HepG2 (cell line): ENCODE results near the gene KRTAP9-2. TPM values are rescaled to one million over a fixed set of nuclear protein-coding genes. Genes with fewer than 3 reads are reported as not detected.
A peak's percentile ranks its signal among the peaks of the same experiment; 100 is the strongest.

ENCODE experiments used
- ATAC-seq: fragments of 200-7000 bp; cut with Tn5 transposase; 3 replicates; pipeline ENCODE4 v1.9.1; 2020; ENCODE audit warnings: mild to moderate bottlenecking, moderate library complexity
- BruUV-seq: library from RNA; stranded (reverse); fragments of 400-500 nt; replicated peaks from 2 replicates; lab custom pipeline; 2021; lab: Mats Ljungman, UMichigan
- CTCF ChIA-PET: fragments of 300-600 bp; formaldehyde crosslinking; extraction: SDS; loops from one replicate; lab custom pipeline; 2021; ENCODE audit warnings: low total read pairs, inconsistent platforms, low intra/inter-chr PET ratio; lab: Yijun Ruan, JAX
- POLR2A ChIA-PET: fragments of 350-600 bp; sonication (Branson Sonifier 250); formaldehyde crosslinking; loops from one replicate; lab custom pipeline; 2020; ENCODE audit warnings: antibody characterized with exemption, inconsistent platforms; lab: Yijun Ruan, JAX
- DNase-seq: peaks from one replicate; pipeline ENCODE4 v3.0.0-alpha.2; 2015; ENCODE audit warnings: low spot score
- FAIRE-seq: peaks from 3 replicates; lab custom pipeline; 2011; peaks lifted over from hg19 to GRCh38; lab: Jason Lieb, UNC
- H2AFZ ChIP-seq: one replicate; pipeline ENCODE4 v1.6.1; 2011; ENCODE audit warnings: low read length, inconsistent platforms
- H3K27ac ChIP-seq: fragments of 300-600 bp; 3 replicates; pipeline ENCODE4 v1.8.0; 2011; ENCODE audit warnings: mixed run types, mild to moderate bottlenecking, mixed read lengths, low read length, inconsistent platforms; ENCODE audit not compliant: insufficient read depth; ENCODE audit errors: extremely low read length
- H3K27me3 ChIP-seq, 2 experiments: fragments of 200-600 bp in 1 of 2; 2 replicates in 1 of 2; 3 replicates in 1 of 2; pipeline versions ENCODE4 v1.6.0 to v1.8.0; 2011; ENCODE audit warnings: low read length in 2 of 2, mild to moderate bottlenecking in 2 of 2, moderate library complexity in 2 of 2, inconsistent platforms in 1 of 2; ENCODE audit not compliant: insufficient read depth in 2 of 2, control insufficient read depth in 1 of 2
- H3K36me3 ChIP-seq, 2 experiments: fragments of 200-600 bp in 1 of 2; replicated peaks in 1 of 2; 2 replicates in 1 of 2; 3 replicates in 1 of 2; pipeline versions ENCODE4 v1.5.1 to v1.8.0; 2011; ENCODE audit warnings: low read length in 2 of 2, inconsistent platforms in 1 of 2; ENCODE audit not compliant: insufficient read depth in 2 of 2, control insufficient read depth in 1 of 2
- H3K4me1 ChIP-seq: 2 replicates; pipeline ENCODE4 v1.5.1; 2012; ENCODE audit warnings: low read length, inconsistent platforms; ENCODE audit not compliant: insufficient read depth
- H3K4me2 ChIP-seq: 2 replicates; pipeline ENCODE4 v1.6.0; 2011; ENCODE audit warnings: low read depth, low read length, inconsistent platforms
- H3K4me3 ChIP-seq, 3 experiments: fragments of 200-600 bp in 1 of 3; sonication (generic), shearing (Covaris generic) in 1 of 3; replicated peaks in 1 of 3; 2 replicates each; pipeline ENCODE4 v1.5.1; 2011 to 2016; ENCODE audit warnings: low read length in 3 of 3, inconsistent platforms in 2 of 3, low read depth in 2 of 3, mild to moderate bottlenecking in 2 of 3, control low read depth in 1 of 3, mixed read lengths in 1 of 3; ENCODE audit not compliant: insufficient read depth in 1 of 3
- H3K79me2 ChIP-seq: one replicate; pipeline ENCODE4 v1.6.1; 2011; ENCODE audit warnings: low read length, inconsistent platforms; ENCODE audit not compliant: insufficient read depth
- H3K9ac ChIP-seq: 2 replicates; pipeline ENCODE4 v1.6.0; 2011; ENCODE audit warnings: mild to moderate bottlenecking, low read depth, low read length, inconsistent platforms; ENCODE audit not compliant: insufficient read depth
- H3K9me3 ChIP-seq: 2 replicates; pipeline ENCODE4 v1.5.1; 2012; ENCODE audit warnings: mild to moderate bottlenecking, low read length
- H4K20me1 ChIP-seq: 2 replicates; pipeline ENCODE4 v1.6.0; 2011; ENCODE audit warnings: inconsistent platforms, mild to moderate bottlenecking, low read length, moderate library complexity; ENCODE audit not compliant: insufficient read depth
- HNRNPK ChIP-seq: fragments of 200-400 bp; formaldehyde crosslinking; IDR thresholded peaks from 2 replicates; pipeline ENCODE4 v1.6.1; 2018; ENCODE audit warnings: low read length, low read depth, moderate library complexity, mild to moderate bottlenecking; ENCODE audit not compliant: poor library complexity, severe bottlenecking
- MAFK ChIP-seq, 2 experiments: IDR thresholded peaks in 1 of 2; conservative IDR thresholded peaks in 1 of 2; 2 replicates each; pipeline ENCODE4 v1.6.1; 2011; ENCODE audit warnings: improper control_type of control experiment in 2 of 2, low read length in 2 of 2
- MIXL1 ChIP-seq: IDR thresholded peaks from 2 replicates; pipeline ENCODE4 v1.6.1; 2016
- MXD4 ChIP-seq: IDR thresholded peaks from 2 replicates; pipeline ENCODE4 v1.6.1; 2016; ENCODE audit warnings: mild to moderate bottlenecking, missing biosample characterization, missing genetic modification reagents
- PCBP1 ChIP-seq: fragments of 200-400 bp; formaldehyde crosslinking; IDR thresholded peaks from 2 replicates; pipeline ENCODE4 v1.6.1; 2017; ENCODE audit warnings: mild to moderate bottlenecking, low read depth, low read length, borderline replicate concordance
- PCBP2 ChIP-seq: fragments of 200-400 bp; formaldehyde crosslinking; optimal IDR thresholded peaks from 2 replicates; pipeline ENCODE3; 2018; ENCODE audit warnings: low read length, low read depth; ENCODE audit not compliant: poor library complexity, severe bottlenecking
- SAP130 ChIP-seq: IDR thresholded peaks from 2 replicates; pipeline ENCODE4 v1.6.1; 2016; ENCODE audit warnings: low read depth
- SP4 ChIP-seq: sonication (generic); formaldehyde crosslinking; IDR thresholded peaks from 2 replicates; pipeline ENCODE4 v1.8.1; 2023; ENCODE audit warnings: mild to moderate bottlenecking, missing genetic modification reagents
- TMF1 ChIP-seq: sonication (generic); formaldehyde crosslinking; IDR thresholded peaks from 2 replicates; pipeline ENCODE4 v1.8.1; 2022; ENCODE audit warnings: low read depth, missing genetic modification reagents
- ZNF326 ChIP-seq: sonication (generic); formaldehyde crosslinking; IDR thresholded peaks from 2 replicates; pipeline ENCODE4 v1.4.0; 2020; ENCODE audit warnings: missing genetic modification reagents, borderline replicate concordance
- WGBS: methylation state at CpG from one replicate; pipeline ENCODE4 v1.1.6; 2017; ENCODE audit warnings: low lambda C conversion rate; 5-methylcytosine and 5-hydroxymethylcytosine counted together
- in situ Hi-C: cut with HindIII; loops from 2 replicates; pipeline ENCODE4 v1.10.0; 2017; ENCODE audit warnings: low pct_unique_long_range_greater_than_20kb; ENCODE audit not compliant: extremely low pct_ligation_motif_present
- intact Hi-C: fragments of 100-400 bp; cut with micrococcal nuclease; formaldehyde crosslinking; loops from one replicate; pipeline ENCODE4 v1.10.0; 2022; ENCODE audit not compliant: unreplicated experiment
- polyA plus RNA-seq, 8 experiments: library from polyadenylated mRNA; depleted of rRNA in 3 of 8; stranded (reverse) in 7 of 8; unstranded in 1 of 8; fragments of >200 nt; fragmentation: Illumina TruSeq in 4 of 8; extraction: Trizol in 4 of 8; gene quantifications; 2 replicates each; pipeline versions ENCODE4 v1.2.1 to v1.2.3, GENCODE V29; 2011 to 2016; ENCODE audit warnings: low read depth in 4 of 8, missing spikeins in 1 of 8, mixed read lengths in 1 of 8; ENCODE audit not compliant: insufficient read depth in 1 of 8
- total RNA-seq, 5 experiments: library from RNA; depleted of rRNA; stranded (reverse); fragments of >200 nt; fragmentation: Illumina TruSeq; extraction: Trizol; gene quantifications; 2 replicates each; pipeline ENCODE4 v1.2.3, GENCODE V29; 2016; ENCODE audit warnings: low read depth in 1 of 5
- TF ChIP-seq, protein P1 (sequence below): sonication (generic); formaldehyde crosslinking; IDR thresholded peaks from 2 replicates; pipeline ENCODE4 v1.8.1; 2022; ENCODE audit warnings: mild to moderate bottlenecking, missing genetic modification reagents
- TF ChIP-seq, protein P2 (sequence below): sonication (generic); formaldehyde crosslinking; IDR thresholded peaks from 2 replicates; pipeline ENCODE4 v1.4.0; 2020; ENCODE audit warnings: missing genetic modification reagents

The KRTAP9-2 gene
- total and polyA plus RNA-seq, 2 of the 13 experiments (the other 11 are each of a cell fraction or from before 2014, with no cell fraction given) = not detected

DNA sequence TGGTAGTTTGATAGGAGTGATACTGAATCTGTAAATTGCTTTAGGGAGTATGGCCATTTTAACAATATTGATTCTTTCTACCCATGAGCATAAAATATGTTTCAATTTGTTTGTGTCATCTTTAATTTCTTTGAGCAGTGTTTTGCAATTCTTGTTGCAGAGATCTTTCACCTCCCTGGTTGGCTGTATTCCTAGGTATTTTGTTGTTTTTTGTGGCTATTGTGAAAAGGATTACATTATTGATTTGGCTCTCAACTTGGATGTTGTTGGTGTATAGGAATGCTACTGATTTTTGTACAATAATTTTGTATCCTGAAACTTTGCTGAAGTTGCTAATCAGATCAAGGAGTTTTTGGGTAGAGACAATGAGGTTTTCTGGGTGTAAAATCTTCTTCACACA is 32.0 kb downstream of the KRTAP9-2 start:
- CTCF ChIA-PET = no interaction called here
- FAIRE-seq = no peak
- in situ Hi-C loops = no loop called here

DNA sequence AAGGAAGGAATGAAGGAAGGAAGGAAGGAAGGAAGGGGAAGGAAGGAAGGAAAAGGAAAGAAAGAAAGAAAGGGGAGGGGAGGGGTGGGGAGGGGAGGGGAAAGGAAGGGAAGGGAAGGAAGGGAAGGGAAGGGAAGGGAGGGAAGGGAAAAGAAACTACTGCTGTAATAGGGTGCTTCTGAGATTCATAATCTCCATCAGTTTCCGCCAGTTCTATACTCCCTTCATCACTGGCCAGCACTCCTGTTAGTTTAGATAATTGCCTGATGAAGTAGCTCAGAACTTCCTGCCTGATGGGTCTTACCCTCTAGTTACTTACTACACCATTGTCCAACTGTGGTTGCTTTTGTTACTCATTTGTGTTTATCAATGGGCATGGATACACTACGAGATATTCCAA is 36.8 kb downstream of the KRTAP9-2 start:
- Histone ChIP-seq H3K9ac (no peak overlapping the region), H3K4me3 (no peak overlapping the region), H2AFZ (no peak overlapping the region), H3K79me2 (no peaks in the 10 kb centered on the region), H3K27me3 (no peaks in the 10 kb centered on the region; a peak in 1 of 5 replicates), H3K9me3 (no peaks in the 10 kb centered on the region), H3K4me1 (no peaks in the 10 kb centered on the region), H4K20me1 (no peaks in the 10 kb centered on the region)
- BruUV-seq = no TSS peak
- ATAC-seq (no peak), DNase-seq (no peak), FAIRE-seq (no peak)
- TF ChIP-seq MXD4 = no peak
- TF ChIP-seq SAP130 (CRISPR knock-in tag) = no peak
- TF ChIP-seq MAFK (conservative IDR thresholded peaks at IDR 0.05 in 1 of 2, IDR thresholded peaks at IDR 0.05 in 1 of 2; ENCODE audit: low read length in 2 of 2) = no peak
- TF ChIP-seq MIXL1 (CRISPR knock-in tag) = no peak
- TF ChIP-seq PCBP2 = peak; percentile 82
- 0 out of 2 replicates have a peak, but pooled peaks have one; percentile 61 for TF ChIP-seq PCBP1
- no peak for TF ChIP-seq TMF1
- TF ChIP-seq, protein P1, sequence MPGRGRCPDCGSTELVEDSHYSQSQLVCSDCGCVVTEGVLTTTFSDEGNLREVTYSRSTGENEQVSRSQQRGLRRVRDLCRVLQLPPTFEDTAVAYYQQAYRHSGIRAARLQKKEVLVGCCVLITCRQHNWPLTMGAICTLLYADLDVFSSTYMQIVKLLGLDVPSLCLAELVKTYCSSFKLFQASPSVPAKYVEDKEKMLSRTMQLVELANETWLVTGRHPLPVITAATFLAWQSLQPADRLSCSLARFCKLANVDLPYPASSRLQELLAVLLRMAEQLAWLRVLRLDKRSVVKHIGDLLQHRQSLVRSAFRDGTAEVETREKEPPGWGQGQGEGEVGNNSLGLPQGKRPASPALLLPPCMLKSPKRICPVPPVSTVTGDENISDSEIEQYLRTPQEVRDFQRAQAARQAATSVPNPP (CRISPR knock-in tag) = no peak
- TF ChIP-seq HNRNPK = peak; percentile 92
- TF ChIP-seq, all 625 proteins: peak for 3
- CTCF ChIA-PET = no interaction called here
- POLR2A ChIA-PET = no interaction called here
- Histone ChIP-seq H3K36me3 (no peaks in the 10 kb centered on the region), H3K4me2 (no peak overlapping the region), H3K27ac (no peak overlapping the region)
- WGBS = 71% methylated on average over 2 of the region's 2 CpGs
- intact Hi-C loops (no loop called here), in situ Hi-C loops (no loop called here)

More for the DNA sequence above, 32.0 kb downstream of the KRTAP9-2 start:
- no peaks in the 10 kb centered on the region for H3K4me1 ChIP-seq
- H4K20me1 ChIP-seq = no peaks in the 10 kb centered on the region
- no peak overlapping the region for H3K27ac ChIP-seq
- no peak overlapping the region for H2AFZ ChIP-seq
- ATAC-seq (no peak), DNase-seq (no peak)
- H3K36me3 ChIP-seq = no peaks in the 10 kb centered on the region
- H3K4me3 ChIP-seq = no peak overlapping the region
- no peak overlapping the region for H3K4me2 ChIP-seq
- peaks cover 0 to 8% of the 10 kb centered on the region in 2 experiments; a peak in 2 of 5 replicates for H3K27me3 ChIP-seq
- no peak overlapping the region for H3K9ac ChIP-seq
- no peaks in the 10 kb centered on the region for H3K9me3 ChIP-seq
- no TSS peak for BruUV-seq
- TF ChIP-seq ZNF326 = no peak
- TF ChIP-seq, protein P2, sequence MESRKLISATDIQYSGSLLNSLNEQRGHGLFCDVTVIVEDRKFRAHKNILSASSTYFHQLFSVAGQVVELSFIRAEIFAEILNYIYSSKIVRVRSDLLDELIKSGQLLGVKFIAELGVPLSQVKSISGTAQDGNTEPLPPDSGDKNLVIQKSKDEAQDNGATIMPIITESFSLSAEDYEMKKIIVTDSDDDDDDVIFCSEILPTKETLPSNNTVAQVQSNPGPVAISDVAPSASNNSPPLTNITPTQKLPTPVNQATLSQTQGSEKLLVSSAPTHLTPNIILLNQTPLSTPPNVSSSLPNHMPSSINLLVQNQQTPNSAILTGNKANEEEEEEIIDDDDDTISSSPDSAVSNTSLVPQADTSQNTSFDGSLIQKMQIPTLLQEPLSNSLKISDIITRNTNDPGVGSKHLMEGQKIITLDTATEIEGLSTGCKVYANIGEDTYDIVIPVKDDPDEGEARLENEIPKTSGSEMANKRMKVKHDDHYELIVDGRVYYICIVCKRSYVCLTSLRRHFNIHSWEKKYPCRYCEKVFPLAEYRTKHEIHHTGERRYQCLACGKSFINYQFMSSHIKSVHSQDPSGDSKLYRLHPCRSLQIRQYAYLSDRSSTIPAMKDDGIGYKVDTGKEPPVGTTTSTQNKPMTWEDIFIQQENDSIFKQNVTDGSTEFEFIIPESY (CRISPR knock-in tag) = no peak
- TF ChIP-seq SP4 (CRISPR knock-in tag) = no peak
- TF ChIP-seq, all 625 proteins: peak for 0
- POLR2A ChIA-PET = no interaction called here
- H3K79me2 ChIP-seq = no peaks in the 10 kb centered on the region
- intact Hi-C loops = no loop called here
